AG10803 (cell line): ENCODE results near the gene SLC26A3.

Source experiments
- DNase-seq: peaks from one replicate; pipeline ENCODE4 v3.0.0; 2010; ENCODE audit warnings: low read depth
- H3K4me3 ChIP-seq: 2 replicates; pipeline ENCODE4 v1.5.1; 2011; ENCODE audit warnings: mild to moderate bottlenecking, low read length, control low read depth
- CTCF ChIP-seq: conservative IDR thresholded peaks from 2 replicates; pipeline ENCODE4 v1.5.1; 2011; ENCODE audit warnings: mild to moderate bottlenecking, low read length, control low read depth, inconsistent platforms

Gene SLC26A3

GRCh38 chr7:107782374-107782773 lies 20.6 kb downstream of the SLC26A3 start:
- no peak for DNase-seq
- TF ChIP-seq CTCF = no peak
- H3K4me3 ChIP-seq = no peak overlapping the region

- no peak overlapping the region for H3K4me3 ChIP-seq
- no peak for DNase-seq
- TF ChIP-seq CTCF = no peak
Measured at GRCh38 chr7:107779647-107780099, 23.4 kb downstream of the SLC26A3 start.

GRCh38 chr7:107778283-107778682 lies 24.7 kb downstream of the SLC26A3 start:
- H3K4me3 ChIP-seq = no peak overlapping the region
- no peak for TF ChIP-seq CTCF
- DNase-seq = no peak

- no peak overlapping the region for H3K4me3 ChIP-seq
- TF ChIP-seq CTCF = no peak
- no peak for DNase-seq
Measured at GRCh38 chr7:107777702-107778101, 25.3 kb downstream of the SLC26A3 start.

- DNase-seq = no peak
- TF ChIP-seq CTCF = no peak
- H3K4me3 ChIP-seq = no peak overlapping the region
Measured at GRCh38 chr7:107773027-107773426, 30.0 kb downstream of the SLC26A3 start.

GRCh38 chr7:107768263-107768662 lies 34.8 kb downstream of the SLC26A3 start:
- TF ChIP-seq CTCF = no peak
- no peak for DNase-seq
- no peak overlapping the region for H3K4me3 ChIP-seq

- no peak overlapping the region for H3K4me3 ChIP-seq
- no peak for TF ChIP-seq CTCF
- no peak for DNase-seq
Measured at GRCh38 chr7:107767391-107767790, 35.6 kb downstream of the SLC26A3 start.
